GM12864 (cell line): ENCODE results near the gene POC1A.

Experiments used
- DNase-seq: peaks from one replicate; pipeline ENCODE4 v3.0.0-alpha.2; 2011; ENCODE audit warnings: low read depth
- H3K4me3 ChIP-seq: 2 replicates; pipeline ENCODE4 v1.5.1; 2011; ENCODE audit warnings: mild to moderate bottlenecking, low read depth, low read length, control low read depth
- TF ChIP-seq, protein P1 (sequence below): IDR thresholded peaks from 2 replicates; pipeline ENCODE4 v1.5.1; 2011; ENCODE audit warnings: low read depth, mild to moderate bottlenecking, moderate library complexity, low read length, control low read depth, inconsistent platforms; ENCODE audit errors: missing control alignments

Gene POC1A

GRCh38 chr3:52140769-52141168, 13.5 kb downstream of the POC1A start:
- TF ChIP-seq, protein P1, sequence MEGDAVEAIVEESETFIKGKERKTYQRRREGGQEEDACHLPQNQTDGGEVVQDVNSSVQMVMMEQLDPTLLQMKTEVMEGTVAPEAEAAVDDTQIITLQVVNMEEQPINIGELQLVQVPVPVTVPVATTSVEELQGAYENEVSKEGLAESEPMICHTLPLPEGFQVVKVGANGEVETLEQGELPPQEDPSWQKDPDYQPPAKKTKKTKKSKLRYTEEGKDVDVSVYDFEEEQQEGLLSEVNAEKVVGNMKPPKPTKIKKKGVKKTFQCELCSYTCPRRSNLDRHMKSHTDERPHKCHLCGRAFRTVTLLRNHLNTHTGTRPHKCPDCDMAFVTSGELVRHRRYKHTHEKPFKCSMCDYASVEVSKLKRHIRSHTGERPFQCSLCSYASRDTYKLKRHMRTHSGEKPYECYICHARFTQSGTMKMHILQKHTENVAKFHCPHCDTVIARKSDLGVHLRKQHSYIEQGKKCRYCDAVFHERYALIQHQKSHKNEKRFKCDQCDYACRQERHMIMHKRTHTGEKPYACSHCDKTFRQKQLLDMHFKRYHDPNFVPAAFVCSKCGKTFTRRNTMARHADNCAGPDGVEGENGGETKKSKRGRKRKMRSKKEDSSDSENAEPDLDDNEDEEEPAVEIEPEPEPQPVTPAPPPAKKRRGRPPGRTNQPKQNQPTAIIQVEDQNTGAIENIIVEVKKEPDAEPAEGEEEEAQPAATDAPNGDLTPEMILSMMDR, result no peak
- H3K4me3 ChIP-seq, result no peak overlapping the region
- DNase-seq, result no peak

- no peak for DNase-seq
- no peak overlapping the region for H3K4me3 ChIP-seq
- TF ChIP-seq, protein P1, result no peak
Observed at GRCh38 chr3:52140000-52140399, 14.2 kb downstream of the POC1A start.

GRCh38 chr3:52137311-52137710, 16.9 kb downstream of the POC1A start:
- no peak overlapping the region for H3K4me3 ChIP-seq
- no peak for DNase-seq
- TF ChIP-seq, protein P1, result no peak

DNA sequence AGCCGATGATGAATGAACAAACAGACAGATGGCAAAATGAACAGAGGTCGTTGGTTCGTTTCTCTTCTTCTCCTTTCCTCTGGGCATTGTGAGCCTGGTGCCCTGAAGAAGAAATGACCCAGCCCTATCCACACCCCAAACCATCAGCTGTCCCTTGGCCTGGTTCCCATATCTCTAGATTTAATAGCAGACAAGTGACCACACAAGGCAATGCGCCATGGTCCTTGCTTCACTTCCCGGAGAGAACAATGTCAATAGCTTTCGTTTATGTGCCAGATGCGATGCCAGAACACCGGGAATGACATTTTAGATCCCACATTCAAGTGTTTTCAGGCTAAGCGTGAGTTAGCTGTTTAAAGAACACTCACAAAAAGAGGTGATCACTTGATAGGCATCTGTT, 17.7 kb downstream of the POC1A start:
- no peak for DNase-seq
- H3K4me3 ChIP-seq, result no peak overlapping the region
- TF ChIP-seq, protein P1, result no peak

GRCh38 chr3:52135332-52135731, 18.9 kb downstream of the POC1A start:
- DNase-seq, result no peak
- TF ChIP-seq, protein P1, result no peak
- no peak overlapping the region for H3K4me3 ChIP-seq

GRCh38 chr3:52134761-52135160, 19.5 kb downstream of the POC1A start:
- no peak overlapping the region for H3K4me3 ChIP-seq
- DNase-seq, result no peak
- TF ChIP-seq, protein P1, result no peak

DNA sequence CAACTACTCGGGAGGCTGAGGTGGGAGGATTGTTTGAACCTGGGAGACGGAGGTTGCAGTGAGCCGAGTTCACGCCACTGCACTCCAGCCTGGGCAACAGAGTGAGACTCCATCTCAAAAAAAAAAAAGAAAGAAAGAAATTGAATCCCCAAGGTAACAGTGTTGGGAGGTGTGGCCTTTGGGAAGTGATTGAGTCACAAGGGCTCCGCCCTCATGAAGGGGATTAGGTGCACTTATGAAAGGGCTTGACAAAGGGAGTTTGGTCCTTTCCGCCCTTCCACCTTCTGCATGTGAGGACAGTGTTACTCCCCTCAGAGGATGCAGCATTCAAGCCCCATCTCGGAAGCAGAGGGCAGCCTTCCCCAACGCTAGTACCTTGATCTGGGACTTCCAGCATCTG, 21.3 kb downstream of the POC1A start:
- TF ChIP-seq, protein P1, result no peak
- H3K4me3 ChIP-seq, result no peak overlapping the region
- DNase-seq, result no peak
